ENCODE results near the gene BAIAP2L1.
"Not testable (repeated sequence)": the region's sequence is repeated elsewhere in the genome, so short reads cannot be mapped to it uniquely, and the experiment has no call there.

Gene BAIAP2L1

DNA sequence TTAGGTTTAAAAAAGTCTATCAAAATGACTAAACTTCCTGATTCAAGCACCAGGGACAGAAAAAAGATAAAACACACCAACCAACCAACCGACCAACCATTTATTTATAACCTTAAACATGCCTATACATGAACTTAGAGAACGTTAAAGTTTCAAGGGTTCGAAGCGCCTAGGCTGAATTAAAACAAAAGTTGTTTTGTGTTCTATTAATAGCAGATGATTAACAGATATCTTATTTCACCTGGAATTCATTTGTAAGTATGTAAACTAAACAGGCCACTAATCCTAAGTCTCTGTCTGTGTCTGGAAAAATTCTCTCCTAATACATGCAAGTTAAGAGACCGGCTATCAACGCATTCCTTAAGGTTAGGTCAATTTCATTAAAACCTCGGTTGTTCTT lies 1.4 kb downstream of the BAIAP2L1 start:
- peak; percentile 14 for DNase-seq (ENCODE audit: low read depth)

DNA sequence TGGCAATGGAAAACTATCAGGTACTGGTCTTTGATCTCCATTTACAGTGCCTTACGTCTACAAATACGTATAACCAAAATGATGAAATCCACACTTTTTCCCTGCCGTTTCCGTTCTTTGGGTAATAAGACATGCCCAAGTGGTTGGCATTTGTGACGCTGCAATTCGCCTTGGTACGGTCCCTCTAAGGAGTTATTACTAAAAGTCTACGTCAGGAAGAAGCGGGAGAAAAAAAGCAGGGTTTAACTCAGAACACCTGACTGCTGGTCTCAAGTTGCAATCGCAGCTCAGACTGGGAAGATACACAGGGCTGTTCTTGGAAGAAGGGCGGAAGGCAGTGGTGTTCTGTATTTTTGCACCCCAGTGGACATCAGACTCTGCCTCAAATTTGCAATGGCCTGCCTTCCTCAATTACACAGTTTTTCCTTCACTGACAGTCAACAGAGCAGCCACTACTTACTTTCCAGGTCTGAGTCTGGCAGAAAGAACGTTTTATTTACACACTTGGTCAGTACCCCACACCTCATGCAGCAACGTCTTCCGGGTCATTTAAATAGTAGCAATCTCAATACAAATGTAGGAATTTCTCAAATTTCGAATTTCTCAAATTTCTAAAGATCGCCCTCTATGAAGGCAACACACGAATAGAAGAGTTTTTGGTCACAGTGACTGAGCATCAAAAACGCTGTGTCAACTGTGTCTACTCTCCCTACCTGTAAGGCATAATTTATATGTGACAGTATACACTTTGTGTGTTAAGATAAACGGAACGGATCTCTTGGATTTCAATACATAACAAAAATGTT lies 2.1 kb downstream of the BAIAP2L1 start:
- no peak for DNase-seq (ENCODE audit: low read depth)

DNA sequence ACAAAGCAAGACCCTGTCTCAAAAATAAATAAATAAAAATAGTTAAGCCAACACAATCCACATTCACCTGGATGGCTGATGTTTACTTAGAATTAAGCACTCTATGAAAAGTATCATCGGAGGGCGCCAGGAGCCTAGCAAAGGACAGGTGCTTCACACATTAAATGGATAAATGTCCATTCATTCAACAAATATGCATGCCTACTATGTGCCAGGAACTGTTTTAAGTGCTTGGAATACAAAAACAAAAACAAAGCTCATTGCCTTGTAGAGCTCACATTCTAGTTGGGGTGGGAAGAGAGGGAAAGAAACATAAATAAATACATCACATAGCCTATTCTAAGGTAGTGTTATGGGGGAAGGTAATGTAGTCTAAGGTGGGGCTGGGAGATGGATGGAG lies 4.1 kb downstream of the BAIAP2L1 start:
- DNase-seq (ENCODE audit: low read depth), result no peak

DNA sequence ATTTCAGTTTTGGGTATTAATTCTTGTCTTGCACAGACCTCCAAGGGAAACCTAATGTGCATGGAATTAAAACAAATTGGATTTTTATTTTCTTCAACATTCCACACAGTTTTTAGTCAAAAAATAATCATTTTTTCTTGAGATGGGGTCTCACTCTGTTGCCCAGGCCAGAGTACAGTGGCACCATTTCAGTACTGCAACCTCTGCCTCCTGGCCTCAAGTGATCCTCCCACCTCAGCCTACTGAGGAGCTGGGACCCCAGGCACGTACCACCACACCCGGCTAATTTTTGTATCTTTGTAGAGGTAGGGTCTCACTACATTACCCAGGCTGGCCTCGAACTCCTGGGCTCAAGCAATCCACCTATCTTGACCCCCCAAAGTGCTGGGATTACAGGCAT lies 4.9 kb downstream of the BAIAP2L1 start:
- DNase-seq (ENCODE audit: low read depth), result no peak

DNA sequence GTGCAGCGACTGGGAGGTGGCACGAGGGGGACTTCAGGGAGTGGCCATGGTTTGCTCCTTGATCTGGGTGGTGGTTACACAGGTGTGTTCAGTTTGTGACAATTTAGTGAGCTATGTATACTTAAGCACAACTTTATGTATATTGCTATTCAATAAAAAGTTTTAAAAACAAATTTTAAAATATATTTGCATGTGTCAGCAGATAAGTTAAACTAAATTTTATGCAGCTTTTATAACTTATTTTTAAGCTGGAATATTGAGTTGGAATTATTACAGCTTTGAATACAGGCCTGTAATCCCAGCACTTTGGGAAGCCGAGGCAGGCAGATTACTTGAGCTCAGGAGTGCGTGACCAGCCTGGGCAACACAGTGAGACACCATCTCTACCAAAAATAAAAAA lies 5.4 kb downstream of the BAIAP2L1 start:
- DNase-seq (ENCODE audit: low read depth), result no peak

DNA sequence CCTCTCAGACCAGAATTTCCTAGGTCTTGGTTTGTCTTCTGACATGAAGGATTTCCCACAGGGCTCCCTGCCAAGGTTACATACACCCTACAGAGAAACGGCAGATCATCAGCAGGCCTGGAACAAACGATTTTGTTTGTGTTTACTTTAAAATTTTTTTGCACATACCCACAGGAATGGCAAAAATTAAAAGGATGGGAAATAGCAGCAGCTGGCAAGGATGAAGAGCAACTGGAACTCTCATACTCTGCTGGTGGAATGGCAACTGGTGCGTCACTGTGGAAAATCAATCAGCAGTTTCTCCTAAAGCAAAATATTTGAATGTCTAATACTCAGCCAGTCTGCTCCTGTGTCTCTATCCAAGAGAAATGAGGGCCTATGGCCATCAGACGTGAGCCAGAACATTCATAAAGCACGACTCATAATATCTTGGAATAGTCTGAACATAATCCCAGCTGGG lies 6.5 kb downstream of the BAIAP2L1 start:
- DNase-seq (ENCODE audit: low read depth), result peak; percentile 69

DNA sequence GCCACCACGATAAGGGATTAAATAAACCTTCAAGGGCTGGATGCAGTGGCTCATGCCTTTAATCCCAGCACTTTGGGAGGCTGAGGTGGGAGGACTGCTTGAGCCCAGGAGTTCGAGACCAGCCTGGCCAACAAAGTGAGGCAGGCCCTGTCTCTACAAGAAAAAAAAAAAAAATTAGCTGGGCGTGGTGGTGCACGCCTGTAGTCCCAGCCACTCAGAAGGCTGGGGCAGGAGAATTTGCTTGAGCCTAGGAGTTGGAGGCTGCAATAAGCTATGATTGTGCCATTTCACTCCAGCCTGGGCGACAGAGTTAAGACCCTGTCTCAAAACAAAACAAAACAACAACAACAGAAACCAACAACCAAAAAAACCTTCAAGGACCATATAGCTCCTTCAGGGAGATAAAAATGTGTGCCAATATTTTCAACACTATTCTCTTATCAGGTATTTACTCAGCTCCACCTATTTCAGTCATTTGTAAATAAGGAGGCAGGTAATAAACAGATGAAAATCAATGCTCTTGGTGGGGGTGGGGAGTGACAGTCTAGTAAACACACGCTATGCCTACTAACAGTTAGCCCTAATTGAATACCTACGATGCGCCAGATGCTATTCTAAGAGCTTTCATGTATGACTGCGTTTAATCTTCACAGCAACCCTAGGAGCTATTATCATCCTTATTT lies 13.2 kb downstream of the BAIAP2L1 start:
- DNase-seq (ENCODE audit: low read depth), result no peak

DNA sequence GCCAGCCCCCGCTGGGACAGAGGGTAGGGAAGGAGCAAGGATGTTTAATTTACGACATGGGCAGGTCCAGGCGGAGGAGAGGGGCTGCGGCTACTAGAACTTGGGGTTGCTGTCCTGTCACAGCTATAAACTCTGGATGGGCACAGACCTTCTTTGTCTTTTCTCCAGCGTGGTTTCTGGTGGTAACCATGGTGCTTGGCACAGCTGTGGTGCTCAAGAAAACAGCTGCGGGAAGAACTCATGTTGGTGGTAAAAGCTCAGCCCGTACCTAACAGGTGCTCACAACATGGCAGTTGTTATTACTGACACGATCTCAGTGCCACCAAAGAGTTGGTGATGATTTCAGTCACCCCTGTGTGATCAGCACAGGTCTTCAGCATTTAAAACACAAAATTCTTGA lies 13.8 kb downstream of the BAIAP2L1 start:
- DNase-seq (ENCODE audit: low read depth), result no peak

DNA sequence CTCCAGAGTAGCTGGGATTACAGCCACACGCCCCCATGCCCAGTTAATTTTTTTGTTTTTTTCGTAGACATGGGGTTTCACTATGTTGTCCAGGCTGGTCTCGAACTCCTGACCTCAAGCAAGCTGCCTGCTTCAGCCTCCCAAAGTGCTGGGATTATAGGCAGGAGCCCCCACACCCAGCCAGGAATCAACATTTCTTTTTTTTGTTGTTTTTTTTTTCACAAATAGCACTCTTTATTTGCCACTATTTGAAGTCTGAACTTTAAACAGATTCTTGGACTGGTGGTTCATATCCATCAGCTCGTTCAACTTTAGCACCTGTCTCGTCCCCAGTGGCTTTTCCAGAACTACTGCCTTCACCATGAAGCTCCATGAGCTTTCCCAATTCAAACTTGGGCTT lies 15.4 kb downstream of the BAIAP2L1 start:
- not testable (repeated sequence) for DNase-seq (ENCODE audit: low read depth)

DNA sequence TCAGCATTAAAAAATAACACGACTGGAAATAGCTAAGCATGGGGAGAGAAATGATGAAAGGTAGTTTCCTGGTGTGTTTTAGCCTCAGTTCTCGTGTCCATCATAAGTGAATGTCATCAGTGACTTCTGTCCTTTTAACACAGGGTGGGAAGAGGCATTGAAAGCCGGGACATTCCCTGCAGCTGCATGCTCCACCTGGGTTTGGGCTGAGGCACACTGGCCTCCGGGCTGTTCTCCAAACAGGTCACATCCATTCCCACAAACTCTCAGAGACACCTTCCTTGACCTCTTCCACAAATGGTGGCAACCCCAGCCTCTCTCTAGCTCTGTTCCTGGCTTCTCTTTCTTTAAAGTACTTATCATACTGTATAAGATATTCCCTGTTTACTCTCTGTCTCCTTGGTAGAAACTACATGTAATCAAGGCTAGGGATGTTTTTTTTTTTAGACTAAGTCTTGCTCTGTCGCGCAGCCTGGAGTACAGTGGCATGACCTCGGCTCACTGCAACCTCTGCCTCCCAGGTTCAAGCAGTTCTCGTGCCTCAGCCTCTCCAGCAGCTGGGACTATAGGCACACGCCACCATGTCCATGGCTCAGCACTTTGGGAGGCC lies 22.6 kb downstream of the BAIAP2L1 start:
- DNase-seq (ENCODE audit: low read depth), result no peak

DNA sequence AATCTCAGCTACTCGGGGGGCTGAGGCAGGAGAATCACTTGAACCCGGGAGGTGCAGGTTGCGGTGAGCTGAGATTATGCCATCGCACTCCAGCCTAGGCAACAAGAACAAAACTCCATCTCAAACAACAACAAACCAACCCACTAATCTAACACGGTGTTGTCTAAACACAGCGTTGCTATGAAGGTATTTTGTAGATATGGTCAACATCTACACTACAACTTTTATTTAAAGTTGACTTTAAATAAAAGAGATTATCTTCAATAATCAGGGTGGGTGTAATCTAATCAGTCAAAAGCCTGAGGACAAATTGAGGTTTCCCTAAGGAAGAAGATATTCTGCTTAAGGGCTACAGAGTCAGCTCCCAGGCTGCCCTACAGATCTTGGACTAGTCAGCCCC lies 24.2 kb downstream of the BAIAP2L1 start:
- DNase-seq (ENCODE audit: low read depth), result no peak

DNA sequence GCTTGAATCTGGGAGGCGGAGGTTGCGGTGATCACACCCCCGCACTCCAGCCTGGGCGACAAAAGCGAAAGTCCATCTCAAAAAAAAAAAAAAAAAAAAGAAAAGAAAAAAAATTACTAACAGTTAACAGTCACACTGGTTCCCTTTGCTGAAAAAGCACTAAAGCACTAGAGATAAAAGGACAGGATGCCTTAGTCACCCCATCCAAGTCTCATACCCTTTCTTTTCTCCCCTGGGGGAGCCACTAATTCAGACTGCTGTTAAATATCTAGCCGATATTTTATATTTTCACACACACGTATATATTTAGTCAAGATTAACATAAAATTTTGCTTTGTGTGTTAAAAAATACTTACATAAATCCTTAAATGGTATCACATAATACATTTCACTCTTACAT lies 25.2 kb downstream of the BAIAP2L1 start:
- no peak for DNase-seq (ENCODE audit: low read depth)

DNA sequence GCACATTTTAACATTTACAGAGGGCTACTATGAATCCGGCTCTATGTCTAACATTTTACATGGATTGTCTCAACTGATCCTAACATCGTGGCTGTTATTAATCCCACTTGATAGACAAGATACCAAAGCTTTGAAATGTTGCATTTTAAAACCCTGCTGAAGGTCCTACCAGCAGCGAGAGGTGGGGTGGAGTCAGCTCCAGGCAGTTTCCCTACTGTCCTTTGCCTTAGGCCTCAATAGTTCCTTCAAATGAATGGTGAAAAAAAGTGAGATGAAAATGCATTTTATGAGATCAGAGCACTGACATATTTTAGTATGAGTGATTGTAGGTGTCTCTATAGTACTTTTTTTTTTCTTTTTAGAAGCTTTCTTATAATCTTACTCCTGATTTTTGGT lies 26.6 kb downstream of the BAIAP2L1 start:
- no peak for DNase-seq (ENCODE audit: low read depth)

DNA sequence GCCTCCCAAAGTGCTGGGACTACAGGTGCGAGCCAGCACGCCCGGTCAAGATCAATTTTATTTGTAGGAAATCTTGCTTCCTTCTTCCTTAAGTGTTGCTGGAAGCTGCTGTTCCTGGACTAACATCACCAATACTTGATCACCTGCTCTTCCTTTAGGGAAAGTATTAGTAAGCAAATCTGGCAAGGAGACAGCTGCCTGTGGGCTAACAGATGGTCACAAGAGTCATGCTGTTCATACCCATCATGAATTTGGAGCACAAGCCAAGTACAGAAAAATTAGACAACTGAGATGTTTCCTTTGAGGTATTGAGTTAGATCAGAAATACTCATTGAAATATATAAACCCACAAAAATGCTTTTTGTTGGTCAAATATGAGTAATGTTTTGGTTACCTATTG lies 27.9 kb downstream of the BAIAP2L1 start:
- peak; percentile 69 for DNase-seq (ENCODE audit: low read depth)

DNA sequence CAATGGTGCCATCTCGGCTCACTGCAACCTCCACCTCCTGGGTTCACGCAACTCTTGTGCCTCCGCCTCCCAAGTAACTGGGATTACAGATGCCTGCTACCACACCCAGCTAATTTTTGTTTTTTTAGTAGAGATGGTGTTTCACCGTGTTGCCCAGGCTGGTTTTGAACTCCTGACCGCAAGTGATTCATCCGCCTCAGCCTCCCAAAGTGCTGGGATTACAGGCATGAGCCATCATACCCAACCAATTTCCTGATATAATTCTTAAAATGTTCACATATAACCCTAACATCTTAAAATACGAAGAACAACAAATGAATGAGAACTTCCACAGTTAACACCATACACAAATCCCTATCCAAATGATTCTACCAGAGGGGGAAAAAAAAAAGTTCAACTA lies 31.2 kb downstream of the BAIAP2L1 start:
- no peak for DNase-seq (ENCODE audit: low read depth)

DNA sequence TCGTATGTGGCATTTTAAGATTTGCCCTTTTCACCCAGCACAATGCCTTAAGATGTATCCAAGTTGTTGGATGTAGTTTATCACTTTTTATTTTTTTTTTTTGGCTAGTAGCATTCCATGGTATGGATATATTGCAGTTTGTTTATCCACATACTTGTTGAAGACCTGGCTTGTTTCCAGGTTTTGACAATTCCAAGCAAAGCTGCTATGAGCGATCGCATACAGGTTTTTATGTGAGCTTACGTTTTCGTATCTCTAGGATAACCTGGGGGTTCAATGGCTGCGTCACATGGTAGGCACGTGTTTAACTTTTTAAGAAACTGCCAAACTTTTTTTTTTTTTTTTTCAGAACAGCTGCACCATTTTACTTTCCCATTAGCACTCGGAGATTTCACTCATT lies 32.2 kb downstream of the BAIAP2L1 start:
- DNase-seq (ENCODE audit: low read depth), result no peak

DNA sequence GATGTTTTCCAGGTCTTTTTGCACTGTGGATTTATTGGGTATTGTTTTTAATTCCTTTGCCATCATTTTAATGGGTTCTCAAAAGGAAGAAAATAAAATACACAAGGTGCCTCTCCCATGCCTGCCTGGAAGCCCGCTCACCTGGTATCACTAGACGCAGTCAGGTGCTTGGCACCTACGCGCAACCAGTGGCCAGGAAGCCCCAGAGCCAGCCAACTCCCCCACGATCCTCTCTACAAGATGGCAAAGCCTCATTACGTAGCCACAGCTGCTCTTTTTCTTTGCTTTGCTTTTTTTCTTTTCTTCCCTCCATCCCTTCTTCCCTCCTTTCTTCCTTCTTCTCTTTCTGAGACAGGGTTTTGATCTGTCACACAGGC lies 34.3 kb downstream of the BAIAP2L1 start:
- DNase-seq (ENCODE audit: low read depth), result no peak

DNA sequence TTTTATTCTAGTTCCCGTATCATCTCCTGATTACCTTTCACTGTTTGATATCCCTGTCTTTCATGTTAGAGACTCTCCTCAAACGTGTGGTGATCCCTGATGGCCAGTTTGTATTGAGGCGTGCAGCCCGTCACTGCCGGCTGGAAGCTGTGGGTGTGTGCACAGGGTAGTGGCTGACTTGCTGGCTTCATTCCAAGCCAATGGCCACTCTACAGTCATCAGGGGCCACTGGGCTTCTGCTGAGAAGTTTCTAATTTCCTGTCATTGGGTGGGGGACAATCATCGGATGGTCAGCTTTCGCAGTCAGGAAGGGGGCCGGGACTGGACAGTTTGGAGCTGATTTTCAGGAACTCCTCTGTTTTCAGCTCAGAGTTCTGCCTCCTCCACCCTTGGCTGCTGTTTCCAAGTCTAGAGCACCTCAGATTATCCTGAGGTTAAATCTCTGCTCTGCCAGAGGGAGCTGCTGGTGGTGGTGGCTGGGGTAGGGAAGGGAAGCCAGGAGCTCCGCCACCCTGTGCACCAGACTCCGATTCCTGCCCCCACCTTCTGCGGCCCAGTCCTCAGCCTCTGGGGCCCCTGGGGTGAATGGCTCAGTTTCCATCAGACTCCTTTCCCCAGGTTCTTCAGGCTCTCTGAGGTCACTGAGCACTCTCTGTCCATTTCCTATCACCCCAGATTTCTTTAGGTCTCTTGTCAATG lies 34.9 kb downstream of the BAIAP2L1 start:
- DNase-seq (ENCODE audit: low read depth), result no peak

DNA sequence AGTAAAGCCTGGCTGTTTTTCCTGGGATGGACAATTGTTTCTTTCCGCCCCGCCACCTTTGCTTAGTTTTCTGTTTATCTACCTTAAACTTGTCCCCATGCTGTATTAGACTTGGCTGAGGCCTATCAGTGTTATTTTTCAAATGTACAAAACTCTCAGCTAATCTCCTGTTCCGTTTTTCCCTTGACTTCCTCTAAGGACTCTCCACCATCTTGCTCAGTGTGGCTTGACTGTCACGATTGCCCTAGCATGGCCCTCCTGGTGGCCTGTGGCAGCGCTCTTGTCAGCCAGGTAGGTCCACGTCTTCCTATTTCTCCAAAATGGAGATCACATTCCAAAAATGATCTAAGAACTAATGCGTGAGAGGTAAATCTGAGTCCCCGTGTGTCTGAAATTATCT lies 36.7 kb downstream of the BAIAP2L1 start:
- DNase-seq (ENCODE audit: low read depth), result no peak

DNA sequence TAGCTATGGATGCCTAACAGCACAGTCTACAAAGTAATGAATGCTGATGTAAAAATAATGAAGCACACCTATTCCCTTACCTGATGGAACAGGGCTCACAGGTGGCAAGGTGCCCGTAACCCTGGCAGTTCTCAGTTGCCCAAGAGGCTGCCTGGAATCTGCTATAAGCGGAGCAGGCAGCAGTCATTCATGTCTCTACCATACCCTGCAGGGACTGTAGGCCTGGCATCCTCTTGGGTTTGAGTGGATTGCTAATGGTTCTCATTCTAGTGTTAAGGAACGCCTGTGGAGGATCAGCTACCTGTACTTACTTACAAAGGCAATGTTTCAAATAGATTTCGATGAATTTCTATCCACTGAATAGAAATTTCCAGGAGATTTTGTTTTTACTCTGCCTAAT lies 38.4 kb downstream of the BAIAP2L1 start:
- DNase-seq (ENCODE audit: low read depth), result no peak

DNA sequence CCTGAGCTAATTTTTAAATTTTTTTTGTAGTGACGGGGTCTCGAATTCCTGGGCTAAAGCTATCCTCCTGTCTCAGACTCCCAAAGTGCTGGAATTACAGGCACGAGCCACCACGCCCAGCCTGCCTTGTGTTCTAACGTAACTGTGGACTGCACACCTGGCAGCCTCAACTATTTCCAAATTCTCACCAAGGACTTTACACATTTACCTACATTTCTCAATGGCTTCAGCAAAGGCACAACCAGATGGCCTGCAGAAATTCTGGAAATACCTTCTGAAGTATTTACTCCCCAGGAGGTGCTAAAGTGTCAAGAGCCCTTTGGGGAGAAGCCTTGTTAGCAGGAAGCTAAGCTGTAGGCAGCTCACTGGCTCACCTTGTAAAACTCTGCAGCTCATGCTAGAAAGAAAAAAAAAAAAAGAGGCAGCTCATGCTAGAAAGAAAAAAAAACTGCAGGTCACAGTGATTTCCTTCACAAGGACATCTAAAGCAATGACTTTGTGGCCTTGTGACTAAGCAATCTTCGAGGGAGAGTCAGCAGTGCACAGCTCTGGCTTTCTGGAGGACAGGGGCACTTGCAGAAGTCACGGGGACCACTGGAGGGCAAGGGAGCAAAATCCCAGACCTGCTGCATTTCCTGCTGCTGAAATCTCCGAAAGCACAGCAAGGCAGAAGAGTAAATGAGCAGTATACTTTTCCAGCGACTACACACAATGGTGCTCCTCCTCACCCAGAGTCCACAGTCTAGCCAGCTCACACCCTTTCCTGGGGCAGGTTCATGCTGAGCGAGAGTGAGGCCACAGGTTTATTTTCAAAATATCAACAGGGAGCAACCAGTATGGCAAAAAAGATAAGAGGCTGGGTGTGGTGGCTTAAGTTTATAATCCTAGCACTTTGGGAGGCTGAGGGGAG lies 40.4 kb downstream of the BAIAP2L1 start:
- no peak for DNase-seq (ENCODE audit: low read depth)

DNA sequence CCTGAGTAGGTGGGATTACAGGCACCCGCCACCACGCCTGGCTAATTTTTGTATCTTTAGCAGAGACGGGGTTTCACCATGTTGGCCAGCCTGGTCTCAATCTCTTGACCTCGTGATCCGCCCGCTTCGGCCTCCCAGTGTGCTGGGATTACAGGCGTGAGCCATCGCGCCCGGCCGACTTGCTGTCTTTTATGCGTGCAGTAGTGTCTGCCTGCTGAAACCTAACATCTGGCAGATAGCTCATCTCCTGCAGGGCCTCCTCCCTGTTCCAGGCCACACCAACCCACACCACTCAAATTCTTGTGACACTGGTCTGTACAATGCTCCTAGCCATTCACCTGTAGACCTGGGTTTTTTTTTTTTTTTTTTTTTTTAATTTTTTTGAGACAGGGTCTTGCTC lies 41.5 kb downstream of the BAIAP2L1 start:
- no peak for DNase-seq (ENCODE audit: low read depth)
